Kidney epithelial cell (primary cell): ENCODE measurements around the gene RASAL1. TPM values are rescaled to one million over a fixed set of nuclear protein-coding genes. Genes with fewer than 3 reads are reported as not detected.

Experiments used
- DNase-seq: peaks from one replicate; pipeline ENCODE4 v3.0.0-alpha.2; 2010; ENCODE audit warnings: low read depth
- H3K27me3 ChIP-seq: 2 replicates; pipeline ENCODE4 v1.6.0; 2011; ENCODE audit warnings: low read length; ENCODE audit not compliant: control insufficient read depth, insufficient read depth
- H3K36me3 ChIP-seq: 2 replicates; pipeline ENCODE4 v1.5.1; 2011; ENCODE audit warnings: low read length; ENCODE audit not compliant: control insufficient read depth, insufficient read depth
- H3K4me3 ChIP-seq: 2 replicates; pipeline ENCODE4 v1.5.1; 2011; ENCODE audit warnings: low read depth, mild to moderate bottlenecking, control low read depth, low read length
- CTCF ChIP-seq: IDR thresholded peaks from 2 replicates; pipeline ENCODE4 v1.5.1; 2011; ENCODE audit warnings: mild to moderate bottlenecking, moderate library complexity, low read length, control low read depth, inconsistent platforms; ENCODE audit not compliant: insufficient read depth, poor library complexity, severe bottlenecking
- total RNA-seq: library from RNA; depleted of rRNA; stranded (reverse); fragments of >200 nt; gene quantifications from 2 replicates; pipeline ENCODE4 v1.2.3, GENCODE V29; 2015

The RASAL1 gene
- total RNA-seq, 1 donor from 2014 or later, result 1.1 TPM

GRCh38 chr12:113086249-113087164, 49.1 kb downstream of the RASAL1 start:
- H3K36me3 ChIP-seq, result no peaks in the 10 kb centered on the region
- peak; percentile 45 for DNase-seq
- H3K4me3 ChIP-seq, result no peak overlapping the region
- H3K27me3 ChIP-seq, result peaks cover 20% of the 10 kb centered on the region
- no peak for TF ChIP-seq CTCF

- no peak for TF ChIP-seq CTCF
- no peak overlapping the region for H3K4me3 ChIP-seq
- DNase-seq, result no peak
- no peaks in the 10 kb centered on the region for H3K36me3 ChIP-seq
- H3K27me3 ChIP-seq, result peaks cover 23% of the 10 kb centered on the region
Observed at GRCh38 chr12:113083863-113084435, 51.6 kb downstream of the RASAL1 start.

- TF ChIP-seq CTCF, result no peak
- no peak overlapping the region for H3K4me3 ChIP-seq
- DNase-seq, result no peak
- no peaks in the 10 kb centered on the region for H3K36me3 ChIP-seq
- peaks cover 26% of the 10 kb centered on the region for H3K27me3 ChIP-seq
Observed at GRCh38 chr12:113082486-113083148, 52.9 kb downstream of the RASAL1 start.

GRCh38 chr12:113081873-113082272, 53.7 kb downstream of the RASAL1 start:
- H3K27me3 ChIP-seq, result peaks cover 33% of the 10 kb centered on the region

GRCh38 chr12:113077859-113078255, 57.7 kb downstream of the RASAL1 start:
- DNase-seq, result no peak
- no peak overlapping the region for H3K4me3 ChIP-seq
- peaks cover 29% of the 10 kb centered on the region for H3K27me3 ChIP-seq
- H3K36me3 ChIP-seq, result no peaks in the 10 kb centered on the region
- TF ChIP-seq CTCF, result no peak

More at GRCh38 chr12:113081873-113082272, 53.7 kb downstream of the RASAL1 start:
- no peak for DNase-seq
- no peak overlapping the region for H3K4me3 ChIP-seq
- no peak for TF ChIP-seq CTCF
- H3K36me3 ChIP-seq, result no peaks in the 10 kb centered on the region
